ENCODE results near the gene RNF19B. TPM values are rescaled to one million over a fixed set of nuclear protein-coding genes. Genes with fewer than 3 reads are reported as not detected.
"Not testable (repeated sequence)": the region's sequence is repeated elsewhere in the genome, so short reads cannot be mapped to it uniquely, and the experiment has no call there.

Gene RNF19B
- total RNA-seq, 2 experiments from 2014 or later = 33.4 to 37.4 TPM

GRCh38 chr1:32906654-32907053 is 58.0 kb downstream of the RNF19B start:
- DNase-seq (no peak), ATAC-seq (ENCODE audit: poor library complexity) (no peak)
- Mint-ChIP-seq H3K27ac (no peak overlapping the region), H3K4me3 (no peak overlapping the region), H3K36me3 (ENCODE audit: low read depth) (no peaks in the 10 kb centered on the region), H3K9me3 (no peaks in the 10 kb centered on the region), H3K4me1 (ENCODE audit: low read depth) (peaks cover 4% of the 10 kb centered on the region), H3K27me3 (peaks cover 33% of the 10 kb centered on the region)
- ChIA-PET POLR2A (interaction anchor here (0.6 kb wide), 1 partner anchor 77 kb away, joined by 3 read pairs; no protein-coding TSS in a partner anchor), CTCF (no interaction called here)
- H3K36me3 ChIP-seq (ENCODE audit: insufficient read depth, low read length) = no peaks in the 10 kb centered on the region
- H3K4me3 ChIP-seq (ENCODE audit: low read length) = no peak overlapping the region
- peaks cover 0 to 3% of the 10 kb centered on the region in 2 experiments for H3K9me3 ChIP-seq (ENCODE audit: control insufficient read depth in 1 of 2, insufficient read depth in 1 of 2, low read length in 2 of 2)
- peaks cover 1% of the 10 kb centered on the region for H3K4me1 ChIP-seq (ENCODE audit: insufficient read depth, low read length)
- intact Hi-C loops (cut with DNase I, micrococcal nuclease) = no loop called here
- no peak for TF ChIP-seq CTCF (IDR thresholded peaks at IDR 0.05)
- H3K27me3 ChIP-seq (ENCODE audit: control insufficient read depth in 1 of 2, insufficient read depth in 2 of 2, low read length in 2 of 2) = peaks cover 9 to 13% of the 10 kb centered on the region in 2 experiments
- no peak overlapping the region for H3K27ac ChIP-seq (ENCODE audit: low read depth in 1 of 2, low read length in 2 of 2)

- H3K27ac ChIP-seq (ENCODE audit: low read depth in 1 of 2, low read length in 2 of 2); H3K4me1 Mint-ChIP-seq (ENCODE audit: low read depth); H3K36me3 ChIP-seq (ENCODE audit: insufficient read depth, low read length); POLR2A ChIA-PET; H3K9me3 ChIP-seq (ENCODE audit: control insufficient read depth in 1 of 2, insufficient read depth in 1 of 2, low read length in 2 of 2); DNase-seq; CTCF ChIA-PET; intact Hi-C loops (cut with DNase I, micrococcal nuclease); H3K4me3 ChIP-seq (ENCODE audit: low read length); H3K27ac Mint-ChIP-seq; H3K4me3 Mint-ChIP-seq; ATAC-seq (ENCODE audit: poor library complexity); H3K4me1 ChIP-seq (ENCODE audit: insufficient read depth, low read length); H3K9me3 Mint-ChIP-seq; H3K36me3 Mint-ChIP-seq (ENCODE audit: low read depth): not testable (repeated sequence)
- H3K27me3 Mint-ChIP-seq = peaks cover 39% of the 10 kb centered on the region
- peaks cover 16 to 17% of the 10 kb centered on the region in 2 experiments for H3K27me3 ChIP-seq (ENCODE audit: control insufficient read depth in 1 of 2, insufficient read depth in 2 of 2, low read length in 2 of 2)
Measured at GRCh38 chr1:32905588-32905987, 59.0 kb downstream of the RNF19B start.

- no peak overlapping the region for H3K4me3 Mint-ChIP-seq
- DNase-seq (no peak), ATAC-seq (ENCODE audit: poor library complexity) (no peak)
- no peaks in the 10 kb centered on the region for H3K36me3 ChIP-seq (ENCODE audit: insufficient read depth, low read length)
- H3K36me3 Mint-ChIP-seq (ENCODE audit: low read depth) = no peaks in the 10 kb centered on the region
- H3K27ac Mint-ChIP-seq = no peak overlapping the region
- H3K27ac ChIP-seq (ENCODE audit: low read depth in 1 of 2, low read length in 2 of 2) = no peak overlapping the region
- POLR2A ChIA-PET = no interaction called here
- no peaks in the 10 kb centered on the region for H3K9me3 Mint-ChIP-seq
- TF ChIP-seq CTCF (IDR thresholded peaks at IDR 0.05) = no peak
- no peak overlapping the region for H3K4me3 ChIP-seq (ENCODE audit: low read length)
- H3K4me1 ChIP-seq (ENCODE audit: insufficient read depth, low read length) = peaks cover 12% of the 10 kb centered on the region
- peaks cover 0 to 12% of the 10 kb centered on the region in 2 experiments for H3K9me3 ChIP-seq (ENCODE audit: control insufficient read depth in 1 of 2, insufficient read depth in 1 of 2, low read length in 2 of 2)
- peaks cover 24 to 25% of the 10 kb centered on the region in 2 experiments for H3K27me3 ChIP-seq (ENCODE audit: control insufficient read depth in 1 of 2, insufficient read depth in 2 of 2, low read length in 2 of 2)
- peaks cover 42% of the 10 kb centered on the region for H3K27me3 Mint-ChIP-seq
- CTCF ChIA-PET = interaction anchor here (0.6 kb wide), 1 partner anchor 929 kb away, joined by 3 read pairs; no protein-coding TSS in a partner anchor
- H3K4me1 Mint-ChIP-seq (ENCODE audit: low read depth) = peaks cover 4% of the 10 kb centered on the region
- intact Hi-C loops (cut with DNase I, micrococcal nuclease) = no loop called here
Measured at GRCh38 chr1:32904797-32905196, 59.8 kb downstream of the RNF19B start.
